Osteocyte (in vitro differentiated cells): Measurements from ENCODE around the gene PTPRG. TPM values are rescaled to one million over a fixed set of nuclear protein-coding genes. Genes with fewer than 3 reads are reported as not detected.

Source experiments
- DNase-seq: peaks from one replicate; pipeline ENCODE4 v3.0.0; 2021; ENCODE audit warnings: mixed read lengths; ENCODE audit not compliant: unreplicated experiment; ENCODE audit errors: extremely low spot score
- H3K27ac Mint-ChIP-seq: one replicate; pipeline ENCODE4 v1.8.0; 2021; ENCODE audit warnings: mild to moderate bottlenecking, mixed read lengths; ENCODE audit not compliant: unreplicated experiment
- H3K27me3 Mint-ChIP-seq: one replicate; pipeline ENCODE4 v1.8.0; 2021; ENCODE audit warnings: mixed read lengths; ENCODE audit not compliant: unreplicated experiment
- H3K36me3 Mint-ChIP-seq: one replicate; pipeline ENCODE4 v1.8.0; 2021; ENCODE audit warnings: mixed read lengths; ENCODE audit not compliant: unreplicated experiment
- H3K4me1 Mint-ChIP-seq: one replicate; pipeline ENCODE4 v1.8.0; 2021; ENCODE audit warnings: mixed read lengths; ENCODE audit not compliant: unreplicated experiment
- H3K4me3 Mint-ChIP-seq: one replicate; pipeline ENCODE4 v1.8.0; 2021; ENCODE audit warnings: mild to moderate bottlenecking, moderate library complexity, mixed read lengths; ENCODE audit not compliant: unreplicated experiment
- H3K9me3 Mint-ChIP-seq: one replicate; pipeline ENCODE4 v1.8.0; 2021; ENCODE audit warnings: mixed read lengths; ENCODE audit not compliant: unreplicated experiment
- total RNA-seq: library from RNA; stranded (reverse); gene quantifications from 2 replicates; pipeline ENCODE4 v1.2.1, GENCODE V29; 2021
- TF ChIP-seq, protein P1 (sequence below): fragments of 200-600 bp; sonication (generic); IDR thresholded peaks from 2 replicates; pipeline ENCODE4 v1.5.0; 2021; ENCODE audit warnings: antibody characterized with exemption, mild to moderate bottlenecking, moderate library complexity

Gene PTPRG
- total RNA-seq, 1 donor from 2014 or later: 48.1 TPM

DNA sequence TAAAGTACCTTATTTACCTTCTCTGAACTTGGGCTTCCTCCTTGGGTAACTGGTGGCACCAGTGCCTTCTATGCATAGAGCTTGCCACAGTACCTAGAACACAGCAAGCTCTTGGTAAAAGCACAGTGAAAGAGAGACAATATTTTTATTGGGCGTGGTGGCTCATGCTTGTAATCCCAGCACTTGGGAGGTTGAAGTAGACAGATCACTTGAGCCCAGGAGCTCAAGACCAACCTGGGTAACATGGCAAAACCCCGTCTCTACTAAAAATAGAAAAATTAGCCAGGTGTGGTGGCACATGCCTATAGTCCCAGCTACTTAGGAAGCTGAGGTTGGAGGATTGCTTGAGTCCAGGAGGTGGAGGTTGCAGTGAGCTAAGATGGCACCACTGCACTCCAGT is 285.1 kb downstream of the PTPRG start:
- Mint-ChIP-seq H3K9me3 (no peaks in the 10 kb centered on the region), H3K36me3 (no peaks in the 10 kb centered on the region), H3K4me1 (peaks cover 63% of the 10 kb centered on the region), H3K27ac (no peak overlapping the region), H3K4me3 (no peak overlapping the region), H3K27me3 (peaks cover 2% of the 10 kb centered on the region)
- TF ChIP-seq, protein P1, sequence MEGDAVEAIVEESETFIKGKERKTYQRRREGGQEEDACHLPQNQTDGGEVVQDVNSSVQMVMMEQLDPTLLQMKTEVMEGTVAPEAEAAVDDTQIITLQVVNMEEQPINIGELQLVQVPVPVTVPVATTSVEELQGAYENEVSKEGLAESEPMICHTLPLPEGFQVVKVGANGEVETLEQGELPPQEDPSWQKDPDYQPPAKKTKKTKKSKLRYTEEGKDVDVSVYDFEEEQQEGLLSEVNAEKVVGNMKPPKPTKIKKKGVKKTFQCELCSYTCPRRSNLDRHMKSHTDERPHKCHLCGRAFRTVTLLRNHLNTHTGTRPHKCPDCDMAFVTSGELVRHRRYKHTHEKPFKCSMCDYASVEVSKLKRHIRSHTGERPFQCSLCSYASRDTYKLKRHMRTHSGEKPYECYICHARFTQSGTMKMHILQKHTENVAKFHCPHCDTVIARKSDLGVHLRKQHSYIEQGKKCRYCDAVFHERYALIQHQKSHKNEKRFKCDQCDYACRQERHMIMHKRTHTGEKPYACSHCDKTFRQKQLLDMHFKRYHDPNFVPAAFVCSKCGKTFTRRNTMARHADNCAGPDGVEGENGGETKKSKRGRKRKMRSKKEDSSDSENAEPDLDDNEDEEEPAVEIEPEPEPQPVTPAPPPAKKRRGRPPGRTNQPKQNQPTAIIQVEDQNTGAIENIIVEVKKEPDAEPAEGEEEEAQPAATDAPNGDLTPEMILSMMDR: no peak
- DNase-seq: no peak

DNA sequence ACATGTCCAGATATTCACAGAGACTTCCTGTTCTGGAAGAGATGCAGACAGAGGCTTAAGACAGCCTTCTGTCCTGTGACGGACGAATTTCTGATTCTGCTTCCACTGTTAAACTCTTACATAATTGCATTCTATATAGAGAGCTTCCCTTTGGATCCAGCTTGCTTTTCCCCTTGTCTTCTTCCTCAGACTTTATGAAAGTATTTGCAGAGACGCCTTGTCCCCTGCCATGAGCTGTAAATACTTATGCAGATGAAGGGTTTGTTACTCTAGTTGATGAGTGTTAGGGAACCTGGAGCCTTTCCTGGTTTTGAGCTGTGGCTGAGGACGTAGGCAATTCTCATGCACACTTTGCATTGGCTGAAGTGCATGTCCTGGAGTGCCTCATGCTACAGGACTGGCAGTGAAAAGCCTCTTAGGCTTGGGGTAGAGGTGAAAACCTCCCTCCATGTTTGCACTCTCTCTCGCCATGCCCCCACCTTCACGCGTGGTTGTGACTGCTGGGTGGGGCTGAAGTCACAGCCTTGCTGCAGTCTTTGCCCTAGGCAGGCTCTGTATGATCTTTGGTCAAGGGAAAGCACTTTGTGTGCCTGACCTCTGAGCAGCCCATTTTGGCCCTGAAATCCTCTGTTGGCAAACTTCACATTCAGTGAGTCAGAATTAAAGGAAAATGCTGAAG is 286.6 kb downstream of the PTPRG start:
- TF ChIP-seq, protein P1: no peak
- Mint-ChIP-seq H3K4me1 (peaks cover 49% of the 10 kb centered on the region), H3K9me3 (no peaks in the 10 kb centered on the region), H3K27ac (no peak overlapping the region), H3K4me3 (no peak overlapping the region), H3K27me3 (peaks cover 2% of the 10 kb centered on the region), H3K36me3 (no peaks in the 10 kb centered on the region)
- no peak for DNase-seq

GRCh38 chr3:61848885-61849284 is 287.5 kb downstream of the PTPRG start:
- TF ChIP-seq, protein P1: no peak
- Mint-ChIP-seq H3K4me3 (no peak overlapping the region), H3K4me1 (peaks cover 42% of the 10 kb centered on the region), H3K9me3 (no peaks in the 10 kb centered on the region), H3K27me3 (peaks cover 2% of the 10 kb centered on the region), H3K27ac (peak overlapping the region; percentile 64), H3K36me3 (no peaks in the 10 kb centered on the region)
- no peak for DNase-seq

GRCh38 chr3:61853912-61854311 is 292.5 kb downstream of the PTPRG start:
- Mint-ChIP-seq H3K36me3 (no peaks in the 10 kb centered on the region), H3K27me3 (peaks cover 6% of the 10 kb centered on the region), H3K4me3 (no peak overlapping the region), H3K4me1 (peaks cover 13% of the 10 kb centered on the region), H3K27ac (no peak overlapping the region), H3K9me3 (no peaks in the 10 kb centered on the region)
- no peak for DNase-seq
- TF ChIP-seq, protein P1: no peak

GRCh38 chr3:61855211-61855610 is 293.8 kb downstream of the PTPRG start:
- Mint-ChIP-seq H3K27ac (no peak overlapping the region), H3K36me3 (no peaks in the 10 kb centered on the region), H3K9me3 (no peaks in the 10 kb centered on the region), H3K27me3 (peaks cover 8% of the 10 kb centered on the region), H3K4me1 (peaks cover 4% of the 10 kb centered on the region), H3K4me3 (no peak overlapping the region)
- TF ChIP-seq, protein P1: no peak
- DNase-seq: no peak
